CD4-positive, alpha-beta T cell treated with Interleukin-17A for 1 hour (primary cell): ENCODE measurements around the gene KCNIP4.

Source experiments
- DNase-seq: peaks from one replicate; pipeline ENCODE4 v3.0.0-alpha.2; 2020

KCNIP4 gene

GRCh38 chr4:21167711-21168110 is 780.9 kb downstream of the KCNIP4 start:
- DNase-seq: no peak

DNA sequence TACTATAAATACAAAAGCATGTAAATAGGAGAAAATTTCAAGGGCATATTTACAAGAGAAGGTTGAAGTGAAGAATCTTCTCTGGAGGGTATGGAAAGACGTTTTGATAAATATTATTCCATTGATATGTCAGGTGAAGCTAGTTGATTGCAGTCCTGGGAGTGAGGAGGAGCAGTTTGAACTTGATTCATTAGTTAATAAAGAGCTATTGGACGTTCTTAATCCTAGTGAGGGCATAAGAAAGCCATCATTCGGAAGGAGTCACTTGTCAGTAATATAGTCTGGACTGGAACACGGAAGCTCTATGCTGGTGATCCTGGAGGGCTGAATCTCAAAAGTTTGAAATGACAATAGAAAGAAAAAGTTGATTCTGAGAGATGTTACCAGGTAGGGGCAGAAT is 793.2 kb downstream of the KCNIP4 start:
- DNase-seq: no peak

DNA sequence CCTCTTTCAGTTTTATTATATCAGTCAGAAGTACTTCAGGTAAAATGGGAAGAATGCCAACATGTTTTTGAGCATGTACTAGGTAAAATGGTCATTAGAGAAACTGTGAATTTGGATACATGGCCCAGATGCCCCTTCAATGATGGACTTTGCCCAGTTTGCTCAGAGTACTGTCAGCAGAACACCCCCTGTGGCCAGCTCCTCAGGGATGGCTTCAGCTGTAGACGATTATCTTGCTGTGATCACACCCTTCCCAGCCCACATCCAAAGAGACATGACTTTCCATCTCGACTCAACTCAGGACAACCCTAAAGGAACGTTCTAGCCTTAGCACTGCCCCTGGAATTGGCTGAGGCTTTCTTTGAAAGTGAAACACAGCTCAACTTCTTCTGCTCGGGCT is 809.2 kb downstream of the KCNIP4 start:
- no peak for DNase-seq

DNA sequence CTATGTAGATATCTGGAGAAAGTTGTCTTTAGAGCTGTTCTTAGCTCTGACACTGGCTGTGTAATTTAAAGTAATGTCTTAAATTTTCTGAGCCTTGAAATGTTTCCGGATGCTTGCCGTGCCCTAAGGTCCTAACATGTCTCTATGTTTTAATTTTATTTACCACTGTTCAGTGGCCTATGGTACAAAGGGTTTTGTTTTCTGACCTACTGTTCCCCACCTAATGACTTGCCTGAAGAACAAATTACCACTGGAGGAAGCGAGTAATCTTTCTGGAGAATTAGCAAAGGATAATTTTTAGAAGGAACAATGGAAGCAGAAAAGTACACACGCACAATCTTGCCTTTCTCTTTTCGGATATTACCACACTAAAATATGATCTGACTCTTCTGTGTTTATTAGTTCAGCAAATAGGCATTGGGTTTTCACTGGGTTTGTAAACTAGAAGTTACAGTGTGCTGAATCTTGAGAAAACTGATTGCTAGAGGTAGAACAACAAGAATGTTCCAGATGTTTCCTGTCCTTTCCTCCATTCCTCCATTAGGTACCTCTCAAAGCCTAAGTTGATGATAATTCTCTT is 812.4 kb downstream of the KCNIP4 start:
- DNase-seq: no peak

DNA sequence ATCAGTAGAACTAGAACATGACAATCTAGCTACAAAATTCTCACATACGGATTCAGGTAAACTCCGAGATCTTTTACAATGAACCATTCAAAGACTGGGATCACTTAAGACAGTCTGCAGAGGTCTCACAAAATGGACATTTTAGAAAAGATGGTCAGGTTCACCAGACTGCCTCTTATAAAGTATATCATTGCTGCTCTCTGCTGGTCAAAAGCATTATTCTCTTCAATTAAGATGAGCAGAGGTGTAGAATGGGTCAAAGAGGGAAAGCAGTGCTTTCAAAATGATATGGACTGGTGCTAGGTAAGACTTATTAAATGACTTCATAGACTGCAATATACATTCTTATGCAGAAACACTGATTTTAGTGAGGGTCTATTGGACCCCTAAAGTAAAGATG is 813.6 kb downstream of the KCNIP4 start:
- DNase-seq: peak; percentile 41

DNA sequence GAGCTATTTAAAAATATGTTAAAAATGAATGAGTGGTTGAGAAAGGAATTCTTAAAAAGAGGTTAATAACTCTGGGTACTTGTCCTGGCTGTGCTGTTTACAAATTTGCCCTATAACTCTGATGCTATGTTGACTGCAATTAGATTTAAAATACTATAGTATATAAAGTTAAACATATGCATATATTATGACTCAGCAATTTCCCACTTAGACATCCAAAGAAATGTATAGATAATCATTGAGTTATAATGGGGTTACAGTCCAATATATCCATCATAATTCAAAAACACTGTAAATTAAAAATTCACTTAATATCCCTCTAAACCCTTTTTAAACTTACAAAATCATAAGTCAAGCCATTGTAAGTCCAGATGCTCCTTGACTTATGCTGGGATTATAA is 818.0 kb downstream of the KCNIP4 start:
- DNase-seq: no peak

DNA sequence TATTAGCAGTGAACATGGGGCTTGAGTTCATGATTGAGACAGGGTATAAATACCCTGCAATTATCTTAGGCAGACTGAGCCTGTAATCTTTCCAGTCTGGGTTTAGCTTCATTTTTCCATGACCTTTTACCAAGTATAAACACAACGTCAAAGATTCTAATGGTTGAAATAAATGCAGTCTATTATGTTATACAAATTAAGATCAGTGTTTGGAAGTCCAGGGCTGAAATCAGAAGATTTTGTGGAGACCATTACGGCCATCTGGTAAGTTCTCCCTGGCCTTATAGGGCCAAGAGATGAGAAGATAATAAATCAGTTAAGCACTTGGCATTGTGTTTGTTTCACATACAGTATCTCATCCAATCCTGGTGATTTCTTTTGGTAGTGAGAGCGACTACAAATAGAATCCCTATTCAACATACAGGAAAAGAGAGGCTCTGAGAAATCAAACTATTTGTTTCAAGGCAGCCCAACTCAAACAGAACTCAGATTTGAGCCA is 822.5 kb downstream of the KCNIP4 start:
- no peak for DNase-seq

GRCh38 chr4:21118301-21118700 is 830.3 kb downstream of the KCNIP4 start:
- no peak for DNase-seq

DNA sequence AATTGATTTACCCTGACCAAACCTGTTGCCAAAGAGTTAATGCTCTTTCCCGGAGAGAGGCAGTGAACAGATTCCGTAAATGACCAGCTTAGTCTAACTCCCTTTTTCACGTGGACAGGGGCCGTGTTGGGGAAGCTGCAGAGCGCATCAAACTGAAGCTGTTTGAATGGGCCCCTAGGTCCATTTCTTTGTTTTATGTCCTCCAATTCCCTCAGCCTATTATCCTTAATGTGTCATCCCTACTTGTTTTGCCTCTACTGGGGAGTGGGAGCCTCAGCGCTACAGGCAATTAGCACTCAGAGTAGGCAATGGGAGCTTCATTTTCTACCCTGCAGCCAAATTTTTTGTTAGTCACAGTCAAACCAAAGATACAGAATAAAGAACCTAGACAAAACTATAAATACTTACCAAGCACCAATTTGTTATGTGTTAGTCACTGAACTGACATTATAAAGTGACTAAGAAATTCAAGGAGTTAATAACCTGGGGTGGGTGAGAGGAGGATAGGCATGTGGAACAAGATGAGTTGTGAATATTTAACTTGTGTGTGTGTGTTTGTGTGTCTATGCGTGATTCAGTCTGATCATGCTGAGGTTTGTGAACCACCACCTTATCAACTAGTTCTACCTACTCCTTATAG is 830.9 kb downstream of the KCNIP4 start:
- no peak for DNase-seq

- DNase-seq: no peak
These were observed 834.9 kb downstream of the KCNIP4 start for GRCh38 chr4:21113496-21114223.

DNA sequence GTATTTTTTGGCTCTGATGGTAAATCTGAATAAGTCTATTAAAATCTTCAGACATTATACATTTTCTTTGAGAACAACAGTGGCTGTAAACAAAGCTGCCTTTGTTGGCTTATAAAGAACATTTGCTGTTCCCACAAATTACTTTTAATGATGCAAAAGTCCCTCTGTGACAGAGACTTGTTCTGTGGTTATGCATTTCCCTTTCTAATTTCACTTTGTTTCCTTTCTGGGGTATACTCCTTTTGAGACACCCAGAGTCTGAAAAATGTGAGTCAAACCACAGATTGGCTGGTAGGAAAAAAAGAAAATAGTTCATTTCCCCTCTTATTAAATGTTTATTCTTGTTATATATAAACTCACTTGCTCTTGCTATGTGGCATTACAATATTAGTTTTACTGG is 845.9 kb downstream of the KCNIP4 start:
- DNase-seq: peak; percentile 1

- DNase-seq: no peak
These were observed 850.7 kb downstream of the KCNIP4 start for GRCh38 chr4:21097865-21098264.

DNA sequence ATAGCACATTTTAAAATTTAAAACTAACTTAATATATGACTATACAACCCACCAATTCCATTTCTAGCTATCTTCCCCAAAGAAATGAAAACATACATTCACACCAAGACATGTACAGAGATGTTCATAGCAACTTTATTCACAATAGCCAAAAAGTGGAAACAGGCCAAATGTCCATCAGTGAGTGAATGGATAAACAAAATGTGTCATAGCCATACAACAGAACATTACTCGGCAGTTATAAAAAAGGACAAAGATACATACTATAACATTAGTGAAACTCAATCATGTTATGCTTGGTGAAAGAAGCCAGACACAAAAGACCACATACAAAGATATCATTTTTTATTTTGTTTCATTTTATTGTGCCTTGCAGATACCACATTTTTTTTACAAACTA is 851.5 kb downstream of the KCNIP4 start:
- DNase-seq: no peak

GRCh38 chr4:21092531-21092930 is 856.0 kb downstream of the KCNIP4 start:
- no peak for DNase-seq

GRCh38 chr4:21090094-21090666 is 858.4 kb downstream of the KCNIP4 start:
- no peak for DNase-seq

DNA sequence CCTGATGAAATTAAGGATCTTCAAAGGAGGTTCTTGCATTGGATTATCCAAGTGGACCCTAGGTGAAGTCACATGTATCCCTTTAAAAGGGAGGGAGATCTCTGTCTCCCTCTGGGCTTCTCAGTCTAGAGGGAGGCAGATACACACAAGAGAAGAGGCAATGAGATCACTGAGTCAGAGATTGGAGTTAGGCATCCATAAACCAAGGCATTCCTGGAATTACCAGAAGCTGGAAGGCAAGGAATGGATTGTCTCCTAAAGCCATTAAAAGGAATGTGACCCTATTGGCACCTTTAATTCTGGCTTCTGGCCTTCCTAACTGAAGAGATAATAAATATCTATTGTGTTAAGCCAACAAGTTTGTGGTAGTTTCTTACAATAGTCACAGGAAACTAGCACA is 865.2 kb downstream of the KCNIP4 start:
- no peak for DNase-seq

- DNase-seq: no peak
These were observed 870.6 kb downstream of the KCNIP4 start for GRCh38 chr4:21077967-21078366.

- DNase-seq: no peak
These were observed 881.2 kb downstream of the KCNIP4 start for GRCh38 chr4:21067351-21067750.

DNA sequence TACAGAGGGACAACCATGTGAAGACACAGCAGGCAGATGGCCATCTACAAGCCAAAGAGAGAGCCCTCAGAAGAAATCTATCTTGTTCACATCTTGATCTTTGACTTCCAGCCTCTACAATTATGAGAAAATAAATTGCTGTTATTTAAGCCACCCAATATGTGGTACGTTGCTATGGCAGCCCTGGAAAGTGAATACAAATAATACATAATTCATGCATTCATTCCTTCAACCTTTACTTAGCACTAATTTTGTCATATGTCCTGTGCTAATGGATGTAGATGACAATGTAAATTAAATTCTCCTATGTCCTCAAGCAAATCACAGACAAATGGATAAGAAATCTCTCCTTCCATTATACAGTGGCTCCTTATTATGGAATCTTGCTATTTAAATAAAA is 886.7 kb downstream of the KCNIP4 start:
- DNase-seq: no peak

GRCh38 chr4:21046141-21046540 is 902.4 kb downstream of the KCNIP4 start:
- DNase-seq: no peak

DNA sequence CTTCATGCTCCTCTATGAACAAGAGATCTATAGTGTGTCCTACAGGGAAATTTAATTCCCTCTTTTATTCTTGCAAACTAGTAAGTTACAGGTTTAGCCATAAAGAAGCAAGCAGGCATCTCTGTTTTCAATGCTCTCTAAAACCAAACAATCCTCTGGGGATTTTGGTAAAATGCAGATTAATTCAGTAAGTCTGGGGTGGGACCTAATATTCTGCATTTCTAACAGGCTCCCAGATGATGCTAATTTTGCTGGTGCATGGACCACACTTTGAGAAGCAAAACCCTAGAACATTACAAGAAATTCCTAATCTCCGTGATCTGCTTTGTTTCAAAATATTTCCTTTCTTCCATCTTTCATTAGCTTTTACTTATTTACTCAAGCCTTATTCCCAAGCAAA is 903.5 kb downstream of the KCNIP4 start:
- DNase-seq: no peak

GRCh38 chr4:21041708-21042107 is 906.9 kb downstream of the KCNIP4 start:
- no peak for DNase-seq

DNA sequence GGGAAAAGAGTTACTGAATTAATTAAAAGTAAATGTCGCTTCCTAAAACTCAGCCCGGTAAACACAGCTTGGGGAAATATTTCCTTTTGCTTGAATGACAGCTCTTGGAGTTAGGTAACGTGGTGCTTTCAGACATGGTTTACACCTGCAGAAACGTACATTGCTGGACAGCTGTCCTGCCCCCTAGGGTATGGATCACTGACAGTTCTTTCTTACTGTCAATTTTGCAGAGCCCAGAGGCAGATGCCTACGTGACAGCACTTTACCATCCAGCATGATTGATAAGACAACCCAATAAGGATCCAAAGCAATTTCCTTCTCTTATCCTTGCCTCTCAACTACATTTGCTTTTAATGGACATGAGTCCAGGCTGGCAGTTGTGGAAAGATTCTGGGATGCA is 913.8 kb downstream of the KCNIP4 start:
- no peak for DNase-seq

DNA sequence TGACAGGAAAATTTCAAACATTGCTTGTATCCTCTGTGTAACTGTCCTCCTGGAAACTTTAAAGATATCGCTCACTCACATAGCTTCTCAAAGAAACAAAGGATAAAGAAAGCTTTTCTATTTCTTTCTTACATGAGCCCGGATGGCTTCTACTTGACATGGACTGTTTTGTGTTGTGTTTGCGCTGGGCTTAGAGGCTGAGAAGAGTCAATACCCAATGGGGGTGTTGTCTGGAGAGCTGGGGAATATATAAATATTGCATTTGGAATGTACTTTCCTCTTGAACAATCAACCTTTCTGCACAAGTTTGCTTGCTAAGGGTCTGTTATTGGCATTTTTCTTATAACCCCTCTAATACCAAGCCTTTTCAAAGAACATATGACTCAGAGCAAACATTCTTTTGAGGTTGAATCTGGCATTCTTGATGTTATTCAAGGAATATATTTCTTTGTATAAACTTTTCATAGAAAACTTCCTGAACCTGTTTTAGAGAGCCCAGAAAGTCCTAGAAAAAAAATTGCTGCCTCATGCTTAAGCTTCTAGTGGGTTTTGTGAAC is 916.4 kb downstream of the KCNIP4 start:
- DNase-seq: no peak
